GM13976 (cell line): ENCODE data around the gene BEAN1.

Experiments used
- DNase-seq: peaks from one replicate; pipeline ENCODE4 v3.0.0; 2012; ENCODE audit warnings: low spot score
- in situ Hi-C: fragments of 300-500 bp; cut with MboI; formaldehyde crosslinking; loops from one replicate; pipeline ENCODE4 v1.12.0; 2022; ENCODE audit warnings: low sequenced_read_pairs, mixed read lengths, inconsistent platforms; ENCODE audit not compliant: unreplicated experiment
- TF ChIP-seq, protein P1 (sequence below): IDR thresholded peaks from 2 replicates; pipeline ENCODE4 v1.5.1; 2012; ENCODE audit warnings: borderline replicate concordance, mild to moderate bottlenecking; ENCODE audit not compliant: insufficient read depth; ENCODE audit errors: extremely low read depth, missing control alignments, control extremely low read depth

Gene BEAN1

DNA sequence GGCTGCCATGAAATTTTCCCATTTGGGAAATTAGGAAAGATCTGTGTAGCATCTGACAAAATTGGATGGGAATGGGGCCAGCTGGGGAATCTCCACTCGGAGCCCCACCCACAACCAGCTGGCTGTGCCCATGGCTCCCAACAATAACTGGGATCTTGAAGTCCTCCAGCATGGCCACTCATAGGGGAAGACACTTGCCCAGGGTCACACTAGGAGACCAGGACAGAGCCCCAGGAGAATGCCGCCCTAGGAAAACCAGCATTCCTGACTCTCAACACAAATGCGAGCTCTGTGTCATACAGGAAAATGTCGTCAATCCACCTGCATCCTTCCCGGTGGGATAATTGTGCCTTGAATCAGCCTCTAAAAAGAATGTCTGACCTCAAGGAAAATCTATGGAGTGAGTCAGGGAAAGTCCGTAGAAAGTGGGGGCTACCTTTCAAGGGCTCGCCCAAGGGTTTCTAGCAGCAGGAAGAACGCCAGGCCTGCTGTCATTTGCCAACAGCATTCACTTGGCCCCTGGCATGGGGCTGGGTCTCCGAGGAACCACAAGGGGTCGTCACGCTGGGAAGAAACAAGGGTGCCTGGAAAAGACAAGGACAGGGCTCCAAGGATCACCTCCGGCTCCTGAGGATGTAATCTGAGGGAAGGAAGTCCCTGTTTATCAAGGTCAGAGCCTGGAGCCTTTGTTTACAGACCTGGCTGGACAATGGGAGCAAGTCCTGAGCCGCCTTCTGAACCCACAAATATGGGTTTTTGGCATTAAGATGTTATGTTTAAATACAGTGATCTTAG is 44.7 kb upstream of the BEAN1 start:
- in situ Hi-C loops = no loop called here
- DNase-seq = no peak
- TF ChIP-seq, protein P1, sequence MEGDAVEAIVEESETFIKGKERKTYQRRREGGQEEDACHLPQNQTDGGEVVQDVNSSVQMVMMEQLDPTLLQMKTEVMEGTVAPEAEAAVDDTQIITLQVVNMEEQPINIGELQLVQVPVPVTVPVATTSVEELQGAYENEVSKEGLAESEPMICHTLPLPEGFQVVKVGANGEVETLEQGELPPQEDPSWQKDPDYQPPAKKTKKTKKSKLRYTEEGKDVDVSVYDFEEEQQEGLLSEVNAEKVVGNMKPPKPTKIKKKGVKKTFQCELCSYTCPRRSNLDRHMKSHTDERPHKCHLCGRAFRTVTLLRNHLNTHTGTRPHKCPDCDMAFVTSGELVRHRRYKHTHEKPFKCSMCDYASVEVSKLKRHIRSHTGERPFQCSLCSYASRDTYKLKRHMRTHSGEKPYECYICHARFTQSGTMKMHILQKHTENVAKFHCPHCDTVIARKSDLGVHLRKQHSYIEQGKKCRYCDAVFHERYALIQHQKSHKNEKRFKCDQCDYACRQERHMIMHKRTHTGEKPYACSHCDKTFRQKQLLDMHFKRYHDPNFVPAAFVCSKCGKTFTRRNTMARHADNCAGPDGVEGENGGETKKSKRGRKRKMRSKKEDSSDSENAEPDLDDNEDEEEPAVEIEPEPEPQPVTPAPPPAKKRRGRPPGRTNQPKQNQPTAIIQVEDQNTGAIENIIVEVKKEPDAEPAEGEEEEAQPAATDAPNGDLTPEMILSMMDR = no peak

DNA sequence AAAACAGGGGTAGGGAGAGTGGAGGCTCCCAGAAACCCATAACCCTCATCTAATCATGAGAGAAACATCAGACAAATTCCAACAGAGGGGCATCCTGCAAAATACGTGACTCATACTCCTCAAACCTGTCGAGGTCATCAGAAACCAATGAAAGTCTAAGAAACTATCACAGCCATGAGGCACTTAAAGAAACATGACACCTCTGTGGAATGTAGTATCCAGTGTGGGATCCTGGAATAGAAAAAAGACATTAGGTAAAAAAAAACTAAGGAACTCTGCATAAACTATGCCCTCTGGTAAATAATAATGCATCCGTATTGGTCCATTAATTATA is 44.2 kb upstream of the BEAN1 start:
- DNase-seq = no peak
- in situ Hi-C loops = no loop called here
- TF ChIP-seq, protein P1 = no peak

DNA sequence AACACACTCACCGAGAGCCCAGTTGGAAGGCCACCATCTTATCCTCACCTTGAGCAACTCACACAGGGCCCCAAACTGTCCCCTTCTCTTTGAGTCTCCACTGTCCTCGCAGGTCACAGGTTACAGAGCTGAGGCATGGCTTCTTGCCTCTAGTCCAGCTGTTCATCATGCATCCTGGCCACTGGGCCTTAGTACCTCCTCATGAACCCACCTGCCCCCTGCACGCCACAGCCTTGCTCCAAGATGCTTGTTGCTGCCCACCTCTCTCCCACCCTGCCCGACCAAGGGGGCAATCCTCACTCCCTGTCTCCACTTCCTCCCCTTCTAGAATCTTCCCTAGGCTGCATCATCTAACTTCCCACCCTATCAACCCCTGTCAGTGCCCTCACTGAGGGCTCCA is 43.5 kb upstream of the BEAN1 start:
- TF ChIP-seq, protein P1 = no peak

DNA sequence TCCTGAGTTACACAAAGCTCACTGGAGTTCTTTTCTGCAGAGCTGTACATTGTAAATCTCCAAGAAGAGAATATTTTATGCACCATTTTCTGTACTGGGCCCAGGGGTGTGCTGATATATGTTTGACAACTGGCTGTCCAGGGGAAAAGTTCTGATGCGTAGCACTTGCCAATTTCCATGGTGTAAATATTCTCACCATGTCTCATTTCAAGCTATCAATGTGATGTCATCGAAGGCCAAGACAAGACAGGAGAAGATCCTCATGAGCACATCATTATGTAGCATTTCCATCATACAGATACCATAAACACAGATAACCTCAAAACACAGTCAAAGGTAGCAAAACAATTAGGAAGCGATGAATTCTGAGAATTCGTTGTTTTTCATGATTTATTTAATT is 41.7 kb upstream of the BEAN1 start:
- TF ChIP-seq, protein P1 = no peak
- in situ Hi-C loops = no loop called here
- no peak for DNase-seq

More for the DNA sequence above, 43.5 kb upstream of the BEAN1 start:
- in situ Hi-C loops = no loop called here
- DNase-seq = no peak

DNA sequence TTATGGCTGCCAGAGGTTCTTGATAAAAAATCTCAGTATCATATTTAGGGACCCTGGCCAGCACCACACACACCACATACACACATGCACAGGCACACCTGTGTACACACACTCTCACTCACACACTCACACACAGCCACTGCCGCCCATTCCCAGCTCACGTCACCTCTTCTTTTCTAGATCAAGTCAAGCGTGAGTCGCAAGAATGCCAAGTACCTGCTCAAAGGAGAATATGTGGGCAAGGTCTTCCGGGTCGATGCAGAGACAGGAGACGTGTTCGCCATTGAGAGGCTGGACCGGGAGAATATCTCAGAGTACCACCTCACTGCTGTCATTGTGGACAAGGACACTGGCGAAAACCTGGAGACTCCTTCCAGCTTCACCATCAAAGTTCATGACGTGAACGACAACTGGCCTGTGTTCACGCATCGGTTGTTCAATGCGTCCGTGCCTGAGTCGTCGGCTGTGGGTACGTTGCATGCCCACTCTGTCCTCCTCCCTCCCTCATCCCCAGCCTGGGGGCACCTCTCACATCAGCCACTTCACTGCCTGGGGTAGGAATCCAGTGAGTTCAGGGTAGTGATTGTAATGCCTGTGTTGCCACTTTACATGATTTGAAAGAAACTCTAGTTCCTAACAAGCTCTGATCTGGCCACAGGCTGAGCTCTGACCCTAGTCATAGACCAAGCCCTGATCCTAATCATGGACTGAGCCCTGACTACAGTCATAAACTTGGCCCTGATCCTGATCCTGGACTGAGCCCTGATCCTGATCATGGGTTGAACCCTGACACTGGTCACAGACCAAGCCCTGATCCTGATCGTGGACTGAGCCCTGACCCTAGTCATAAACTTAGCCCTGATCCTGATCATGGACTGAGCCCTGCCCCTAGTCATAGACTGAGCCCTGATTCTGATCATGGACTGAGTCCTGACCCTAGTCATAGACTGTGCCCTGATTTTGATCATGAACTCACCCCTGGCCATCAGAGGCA is 40.2 kb upstream of the BEAN1 start:
- in situ Hi-C loops = no loop called here
- no peak for DNase-seq
- TF ChIP-seq, protein P1 = no peak

DNA sequence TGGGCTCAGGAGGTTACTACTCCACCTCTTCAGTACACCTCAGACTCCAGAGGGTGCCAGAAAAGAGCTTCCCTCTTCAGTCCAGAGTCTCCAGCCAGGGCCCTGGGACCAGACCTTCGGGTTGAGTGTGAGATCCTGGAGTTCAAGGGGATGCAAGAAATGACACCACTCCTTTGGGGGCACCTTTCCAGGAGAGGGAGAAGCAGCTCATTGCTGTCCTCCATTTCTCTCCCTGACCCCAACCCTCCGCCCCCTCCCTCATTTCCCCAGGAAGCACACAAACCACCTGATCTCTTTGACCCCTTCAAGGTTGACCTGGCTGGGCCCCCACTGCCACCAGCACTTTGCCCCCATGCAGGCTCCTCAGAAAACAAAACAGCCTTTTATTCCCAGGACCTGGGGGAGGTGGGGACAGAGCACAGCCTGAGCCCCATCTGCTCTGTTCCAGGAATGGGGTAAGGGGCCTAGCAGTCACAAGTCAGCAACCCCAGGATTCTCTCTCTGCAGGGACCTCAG is 39.2 kb upstream of the BEAN1 start:
- DNase-seq = no peak
- in situ Hi-C loops = no loop called here
- TF ChIP-seq, protein P1 = no peak
